HUDEP-2 (cell line): Measurements from ENCODE around the gene NOS1AP.

ENCODE experiments used
- DNase-seq, 76 experiments: peaks; one replicate each; lab custom pipeline; 2025; ENCODE audit not compliant: unreplicated experiment in 76 of 76; lab: John Stamatoyannopoulos, UW

The NOS1AP gene

DNA sequence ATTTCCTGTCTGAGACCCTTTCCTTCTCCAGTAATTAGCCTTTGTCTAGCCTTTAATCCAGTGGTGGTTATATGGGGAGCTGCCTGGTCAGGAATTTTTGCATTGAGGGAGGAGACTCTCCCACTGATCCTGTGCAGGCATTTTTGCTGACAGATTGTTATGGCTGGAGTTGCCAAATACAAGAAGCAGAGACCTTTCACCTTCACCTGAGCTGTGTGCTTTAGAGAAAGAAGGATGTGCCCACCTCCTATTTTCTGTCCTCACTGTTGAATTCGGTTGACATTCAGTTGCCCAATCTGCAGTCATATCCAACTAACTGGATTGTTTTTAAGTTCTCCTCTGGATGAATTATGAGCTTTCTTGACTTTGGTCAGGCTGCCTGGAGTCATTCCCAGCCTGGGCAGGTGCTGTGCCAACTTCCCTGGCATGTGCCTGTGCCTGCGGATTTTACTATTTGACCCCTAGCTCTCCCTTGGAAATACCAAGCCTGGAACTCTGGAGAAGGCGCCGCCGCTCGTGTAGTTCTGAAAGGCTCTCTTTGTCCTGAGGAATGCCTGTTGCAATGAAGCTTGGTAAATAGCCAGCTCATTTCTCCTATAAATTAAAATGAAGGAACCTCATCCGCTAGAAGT lies 143.9 kb downstream of the NOS1AP start:
- DNase-seq: no peak

DNA sequence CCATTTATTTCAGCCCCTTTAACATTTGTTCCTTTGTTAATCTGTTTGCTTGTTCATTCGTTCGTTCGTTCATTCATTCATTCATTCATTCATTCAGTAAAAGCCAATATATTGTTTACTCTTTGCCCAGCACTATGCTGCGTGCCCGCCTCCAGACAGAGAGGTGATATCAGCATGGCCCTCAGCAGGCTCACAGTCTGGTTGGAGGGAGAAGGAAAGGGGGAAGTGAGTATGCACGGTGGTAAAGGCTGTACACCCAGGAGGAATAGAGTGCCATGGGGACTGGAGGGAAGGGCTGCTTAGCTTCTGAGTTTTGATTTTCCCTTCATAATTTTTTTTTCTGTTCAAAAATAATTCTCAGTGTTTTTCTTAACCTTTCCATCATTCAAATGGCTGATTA lies 144.7 kb downstream of the NOS1AP start:
- DNase-seq: no peak

DNA sequence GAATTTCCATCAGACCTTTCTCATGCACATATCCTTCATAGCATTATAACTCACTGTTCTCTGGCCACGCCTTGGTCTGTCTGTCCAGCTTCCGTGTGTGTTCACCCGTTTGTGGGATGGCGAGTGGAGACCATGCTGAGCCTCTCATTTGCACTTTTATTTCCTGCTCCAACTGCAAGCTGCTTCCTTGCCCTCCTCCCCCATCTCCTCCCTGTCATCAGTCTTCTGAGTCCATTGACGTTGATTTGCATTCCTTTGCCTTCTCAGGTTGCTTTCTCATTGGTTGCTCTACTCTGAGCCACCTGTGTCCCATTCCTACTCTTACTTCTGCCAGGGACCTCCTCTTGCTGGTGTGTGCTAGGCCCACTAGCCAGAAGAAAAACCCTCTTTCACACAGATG lies 146.4 kb downstream of the NOS1AP start:
- DNase-seq: no peak

DNA sequence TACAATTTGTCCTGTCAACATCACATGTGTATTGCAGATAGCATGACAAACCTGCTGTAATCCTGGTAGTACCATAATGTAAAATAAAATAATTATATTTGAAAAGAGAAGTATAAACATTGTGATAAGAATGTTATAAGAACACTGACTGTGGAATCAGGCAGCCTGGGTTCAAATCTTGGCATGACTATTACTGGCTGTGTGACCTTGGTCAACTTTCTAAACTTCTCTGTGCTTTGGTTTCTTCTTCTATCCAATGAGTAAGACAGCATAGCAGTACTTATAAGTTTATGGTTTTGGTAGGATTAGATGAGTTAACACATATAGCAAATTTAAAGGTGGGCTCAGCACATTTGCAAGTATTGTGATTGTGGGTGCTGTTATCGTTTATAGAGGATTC lies 147.1 kb downstream of the NOS1AP start:
- no peak for DNase-seq

DNA sequence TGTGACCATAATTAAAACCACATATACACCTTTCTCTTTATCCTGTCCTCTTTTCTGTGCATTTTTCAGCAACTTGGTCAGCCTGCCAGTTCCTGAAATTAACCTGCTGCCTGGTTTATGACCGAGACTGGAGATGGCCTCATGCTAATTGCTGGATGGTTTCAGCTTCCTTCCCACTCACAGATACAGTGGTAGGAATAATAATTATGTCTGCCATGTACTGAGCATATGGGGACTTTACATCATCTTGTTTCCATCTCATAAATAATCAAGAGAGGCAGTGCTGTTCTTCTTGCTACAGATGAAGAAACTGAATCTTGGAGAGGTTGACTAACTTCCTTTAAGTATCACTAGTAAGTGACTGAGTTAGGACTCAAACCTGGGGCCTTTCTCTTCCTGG lies 148.2 kb downstream of the NOS1AP start:
- DNase-seq: no peak

DNA sequence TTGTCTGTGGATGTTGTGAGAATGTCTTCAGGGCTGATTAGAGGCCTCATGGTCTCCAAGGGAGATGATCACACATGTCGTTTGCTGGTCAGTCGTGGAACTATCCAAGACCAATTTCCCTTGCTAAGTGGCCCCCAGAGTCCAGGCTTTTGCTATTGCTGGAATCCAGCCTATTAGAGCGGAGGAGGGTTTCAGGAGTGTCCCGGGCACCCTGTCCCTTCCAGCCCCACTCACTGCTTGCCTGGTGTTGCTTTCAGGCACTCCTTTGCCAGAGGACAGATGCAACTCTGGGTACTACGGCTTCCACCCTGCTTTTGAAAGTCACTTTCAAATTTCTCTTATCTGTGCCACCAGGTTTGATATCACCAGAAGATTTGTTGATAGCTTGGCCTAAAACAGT lies 149.1 kb downstream of the NOS1AP start:
- DNase-seq: no peak

DNA sequence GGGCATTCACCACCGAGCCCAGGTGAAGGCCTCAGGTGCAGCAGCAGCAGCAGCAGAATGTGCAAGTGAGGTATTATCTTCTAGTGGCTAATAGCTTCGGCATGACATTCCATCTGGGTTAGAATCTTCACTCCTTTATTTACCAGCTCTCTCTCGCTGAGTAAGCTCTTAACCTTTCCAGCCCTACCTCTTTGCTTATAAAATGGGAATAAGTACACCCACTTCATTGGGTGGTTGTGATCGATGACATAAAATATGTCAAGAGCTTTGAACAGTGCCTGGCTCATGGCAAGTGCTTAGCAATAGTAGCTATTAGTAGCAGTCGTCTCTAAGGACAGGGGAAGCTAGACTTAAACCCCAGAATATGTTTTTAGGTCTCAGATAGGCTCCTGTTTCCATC lies 149.5 kb downstream of the NOS1AP start:
- no peak for DNase-seq

DNA sequence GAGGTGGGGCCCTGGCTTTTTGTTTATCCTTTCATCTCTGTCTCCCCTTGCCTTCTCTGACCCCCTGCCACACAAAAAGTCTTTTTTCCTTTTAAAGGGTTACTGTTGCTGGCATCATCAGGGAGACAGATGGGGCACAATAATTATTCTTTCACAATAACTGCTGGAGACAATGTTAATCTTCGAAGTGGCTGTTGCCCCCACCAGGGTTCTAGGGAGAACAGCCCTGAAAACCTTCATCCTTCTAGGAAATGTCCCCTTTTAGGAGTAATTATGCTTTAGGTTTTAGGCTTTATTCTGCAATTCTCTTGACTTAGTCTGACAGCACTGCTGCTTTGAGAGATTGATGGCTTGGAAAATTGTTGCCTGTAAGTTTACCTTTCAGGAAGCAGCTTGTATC lies 150.0 kb downstream of the NOS1AP start:
- no peak for DNase-seq

DNA sequence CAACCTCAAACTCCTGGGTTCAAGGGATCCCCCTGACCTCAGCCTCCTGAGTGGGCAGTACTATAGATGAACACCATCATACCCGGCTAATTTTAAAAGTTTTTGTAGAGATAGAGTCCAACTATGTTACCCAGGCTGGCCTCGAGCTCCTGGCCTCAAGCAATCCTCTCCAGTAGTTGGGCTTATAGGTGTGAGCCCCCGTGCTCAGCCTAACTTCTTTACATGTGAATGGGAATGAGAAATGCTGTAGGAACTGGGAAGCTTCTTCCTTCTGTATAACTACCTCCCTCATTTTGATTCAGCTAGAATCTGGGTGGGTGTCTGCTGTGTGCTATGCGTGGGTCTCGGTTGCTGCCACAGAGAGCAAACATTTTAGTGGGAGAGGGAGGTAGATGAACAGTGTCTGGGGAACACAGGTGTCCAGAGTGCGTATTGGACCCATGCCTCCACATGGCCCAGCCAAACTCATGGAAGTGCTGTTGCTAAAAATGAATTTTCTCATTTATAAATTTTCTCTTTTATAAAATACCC lies 150.6 kb downstream of the NOS1AP start:
- DNase-seq: no peak

DNA sequence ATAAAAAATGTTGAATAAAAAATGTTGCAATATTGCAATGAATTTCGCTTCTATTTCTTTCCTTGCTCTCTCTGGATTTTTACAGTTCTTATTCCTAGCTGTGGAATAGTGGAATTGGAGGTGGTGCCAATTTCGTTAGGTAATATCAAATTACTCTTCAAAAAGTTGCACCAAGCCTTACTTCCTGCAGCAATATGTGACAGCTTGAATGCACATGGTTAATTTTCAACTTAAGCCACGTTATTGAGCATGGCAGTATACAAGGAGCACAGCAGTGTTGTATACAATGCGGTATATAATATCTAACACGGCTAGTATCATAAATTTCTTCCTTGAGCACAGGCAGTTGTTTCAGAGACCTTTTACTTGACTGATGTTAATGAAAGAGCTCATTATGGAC lies 152.5 kb downstream of the NOS1AP start:
- DNase-seq: no peak

DNA sequence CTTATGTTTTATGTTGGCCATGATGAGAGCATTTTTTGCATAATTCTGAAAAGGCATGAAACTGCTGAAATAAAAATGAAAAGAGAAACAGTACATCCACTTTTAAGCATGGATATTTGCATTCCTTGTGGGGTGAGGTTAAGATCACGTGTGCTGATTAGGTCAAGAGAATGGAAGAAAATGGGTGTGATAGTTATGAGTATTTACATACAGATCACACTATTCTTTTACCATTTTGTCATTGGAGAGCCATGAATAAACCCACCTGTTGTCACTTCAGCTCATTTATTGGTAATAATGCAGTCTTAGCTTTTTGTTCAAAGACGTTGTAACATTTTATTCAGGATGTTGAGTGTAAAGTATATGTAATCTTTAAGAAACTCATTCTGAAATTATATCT lies 153.2 kb downstream of the NOS1AP start:
- DNase-seq: no peak

DNA sequence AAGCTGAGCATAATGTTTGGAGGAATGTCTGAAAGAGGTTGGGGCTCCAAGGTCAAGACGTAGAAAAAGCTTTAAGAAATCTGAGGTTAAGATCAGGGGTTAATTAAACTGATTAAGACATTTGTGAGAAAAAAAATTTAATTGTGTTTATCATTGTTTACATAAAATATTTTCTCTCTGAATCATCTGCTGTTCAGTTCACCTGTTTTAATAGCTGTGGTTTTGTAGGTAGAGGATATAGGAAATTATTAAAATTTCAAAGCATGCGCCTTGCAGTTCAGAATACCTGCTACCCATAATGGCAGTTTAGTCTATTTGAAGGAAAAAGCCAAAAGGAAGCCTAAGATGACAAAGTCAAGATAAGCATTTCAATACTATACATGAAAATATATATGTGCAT lies 154.0 kb downstream of the NOS1AP start:
- DNase-seq: no peak

DNA sequence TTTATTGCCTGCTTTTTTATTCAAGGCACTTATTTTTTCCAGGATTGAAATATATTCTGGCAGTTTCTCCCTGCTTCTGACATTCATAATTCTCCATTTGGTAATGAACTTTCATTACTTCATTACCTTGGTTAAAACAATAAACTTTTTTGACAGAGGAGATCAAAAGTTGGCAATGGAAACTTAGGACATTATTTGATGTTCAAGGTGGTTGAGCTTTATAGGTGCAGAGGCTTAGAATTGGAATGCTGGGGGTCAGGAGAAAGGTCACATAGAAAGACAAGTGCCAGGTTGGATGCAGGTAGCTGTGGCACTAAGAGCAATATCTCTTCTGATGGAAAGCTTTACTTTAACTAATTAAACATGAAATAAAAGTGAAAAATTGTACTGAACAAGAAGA lies 154.8 kb downstream of the NOS1AP start:
- DNase-seq: no peak

DNA sequence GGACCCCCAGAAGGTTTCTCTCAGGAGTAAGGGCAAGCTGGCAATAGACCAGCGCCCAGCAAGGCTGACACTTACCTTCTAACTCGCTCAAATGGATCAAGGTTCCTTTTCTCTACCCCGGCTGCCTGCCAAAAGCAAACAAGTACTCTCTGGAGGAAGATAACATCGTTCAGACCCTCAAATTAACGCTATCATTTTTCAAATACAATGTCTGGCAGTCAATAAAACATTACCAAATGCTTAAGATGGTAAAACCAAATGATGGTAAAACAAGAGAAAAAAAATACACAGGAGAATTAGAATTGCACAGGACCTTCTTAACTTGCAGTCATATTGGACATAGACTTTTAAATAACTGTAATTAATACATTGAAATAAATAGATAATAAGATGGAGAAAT lies 159.1 kb downstream of the NOS1AP start:
- DNase-seq: no peak

DNA sequence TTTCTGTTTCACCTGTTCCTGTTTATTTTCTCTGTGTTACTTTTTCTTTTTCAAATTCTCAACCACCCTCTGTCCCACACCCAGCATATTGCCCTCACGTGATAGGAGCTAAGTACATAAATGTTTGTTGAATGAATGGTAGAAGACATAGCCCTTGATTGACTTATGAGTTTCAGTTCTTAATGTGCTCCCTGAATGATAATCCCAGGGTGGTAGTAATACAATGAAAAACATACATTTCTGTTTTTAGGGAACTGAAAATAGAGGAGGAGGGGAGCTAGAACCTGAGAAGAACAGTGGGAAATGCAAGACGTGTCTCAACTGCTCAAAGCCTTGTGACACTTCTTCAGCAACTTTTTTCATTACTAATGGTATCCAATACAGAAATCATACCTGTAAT lies 160.1 kb downstream of the NOS1AP start:
- DNase-seq: no peak

DNA sequence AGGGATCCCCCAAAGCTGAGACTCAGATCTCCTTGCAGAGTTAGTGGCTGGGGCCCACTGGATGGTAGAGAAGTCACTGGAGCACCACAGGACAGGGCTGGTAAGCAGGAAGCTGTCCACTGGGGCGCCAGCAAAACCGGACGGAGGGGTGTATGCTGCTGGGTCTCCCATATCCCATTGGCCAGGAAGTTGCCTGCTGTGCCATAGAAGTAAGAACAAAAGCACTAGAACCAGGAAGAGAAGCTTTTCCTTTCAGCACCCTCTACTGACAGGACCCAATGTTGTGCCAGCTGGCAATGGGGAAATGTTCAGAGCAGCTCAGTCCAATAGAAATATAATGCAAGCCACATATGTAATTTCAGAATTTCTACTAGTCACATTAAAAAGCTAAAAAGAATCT lies 160.6 kb downstream of the NOS1AP start:
- no peak for DNase-seq

DNA sequence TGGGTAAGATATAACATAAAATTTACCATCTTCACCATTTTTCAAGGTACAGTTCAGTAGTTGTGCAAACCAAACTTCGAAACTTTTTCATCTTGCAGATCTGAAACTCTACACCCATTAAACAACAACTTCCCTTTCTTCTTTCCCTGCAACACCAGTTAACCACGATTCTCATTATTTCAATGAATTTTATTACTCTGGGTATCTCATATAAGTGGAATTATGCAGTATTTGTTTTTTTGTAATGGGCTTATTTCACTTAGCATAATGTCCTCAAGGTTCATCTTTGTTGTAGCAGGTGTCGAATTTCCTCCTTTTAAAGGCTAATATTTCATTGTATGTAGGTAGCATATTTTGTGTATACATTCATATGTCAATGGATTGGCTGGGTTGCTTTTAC lies 161.0 kb downstream of the NOS1AP start:
- no peak for DNase-seq

DNA sequence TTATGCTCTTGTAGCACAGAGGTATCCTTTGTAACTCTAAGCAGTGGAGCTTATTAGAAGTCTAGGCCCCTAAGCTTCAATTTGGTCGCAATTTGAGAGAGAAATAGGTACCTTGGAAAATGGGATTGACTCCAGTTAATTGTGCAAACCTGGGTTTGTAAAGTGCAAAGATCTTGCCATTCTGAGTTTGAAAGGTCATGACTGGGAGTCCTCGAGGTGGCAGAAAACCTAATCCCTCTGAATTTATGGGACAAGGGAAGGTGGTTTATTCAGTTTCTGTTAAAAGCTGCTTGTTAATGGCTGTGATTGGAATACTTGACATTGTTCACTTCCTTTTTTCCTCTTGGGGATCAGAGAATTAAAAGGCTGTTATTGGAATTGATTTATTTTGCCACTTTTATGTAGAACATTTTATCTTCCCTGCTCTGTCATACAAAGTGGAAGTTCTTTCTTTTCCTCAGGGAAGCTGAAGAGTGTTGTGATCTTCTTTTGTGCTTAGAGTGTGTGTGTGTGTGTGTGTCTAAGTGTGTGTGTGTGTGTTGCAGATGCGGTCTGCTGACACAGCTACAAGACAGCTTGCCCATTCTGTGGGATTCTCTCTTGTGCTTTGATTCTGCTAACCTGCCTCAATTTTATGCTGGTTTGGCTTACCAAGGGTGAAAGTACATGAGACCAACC lies 162.7 kb downstream of the NOS1AP start:
- no peak for DNase-seq

DNA sequence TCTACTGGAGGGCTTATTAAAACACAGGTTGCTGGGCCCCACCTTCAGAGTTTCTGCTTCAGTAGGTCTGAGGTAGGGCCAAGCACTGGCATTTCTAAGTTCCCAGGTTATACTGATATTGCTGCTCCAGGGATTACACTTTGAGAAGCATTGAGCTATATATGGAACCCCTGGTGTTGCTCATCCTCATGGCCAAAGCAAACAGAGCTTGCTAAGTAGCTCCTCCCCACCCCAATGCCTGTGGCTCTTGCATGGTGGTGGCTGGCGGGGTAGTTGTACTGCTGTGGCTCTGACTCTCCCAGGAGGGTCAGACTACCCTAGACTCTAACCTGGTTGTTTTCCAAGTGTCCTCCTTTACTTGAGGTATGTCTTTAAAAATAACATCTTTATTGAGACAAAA lies 163.6 kb downstream of the NOS1AP start:
- no peak for DNase-seq

DNA sequence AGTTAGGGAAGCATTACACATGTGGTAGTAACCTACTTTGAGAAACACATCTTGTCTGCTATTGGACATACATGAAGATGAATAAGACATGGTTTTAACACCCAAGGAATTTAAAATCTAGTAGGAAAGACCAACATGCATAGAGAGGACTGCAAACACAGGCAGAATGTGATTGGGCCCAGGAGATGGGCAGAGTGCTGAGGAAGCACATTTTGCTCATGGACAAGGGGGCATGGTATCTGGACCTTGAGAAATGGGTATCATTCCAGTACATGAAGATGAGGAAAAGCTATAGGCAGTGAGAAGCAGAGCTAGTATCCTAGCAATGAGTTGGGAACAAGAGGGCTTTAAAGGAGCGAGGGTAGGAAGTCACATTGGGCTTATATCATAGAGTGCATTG lies 164.4 kb downstream of the NOS1AP start:
- DNase-seq: no peak

DNA sequence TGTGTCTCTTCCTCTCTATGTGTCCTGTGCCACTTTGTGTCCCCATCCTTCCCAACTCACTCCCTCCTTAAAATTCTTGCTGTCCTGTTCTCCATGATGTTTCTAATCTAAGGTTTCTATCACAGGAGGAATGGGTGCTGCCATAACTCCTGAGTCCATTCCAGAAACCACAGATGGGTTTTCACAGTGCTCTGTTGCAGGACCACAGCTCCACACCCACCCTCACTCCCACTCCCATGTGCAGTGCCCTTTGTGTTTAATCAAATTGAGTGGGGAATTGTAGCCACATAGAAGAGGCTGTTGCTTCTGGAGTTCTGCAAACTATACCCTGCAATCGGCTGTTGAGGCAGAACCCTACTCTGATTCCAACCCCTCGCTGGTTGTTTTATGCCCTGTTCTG lies 165.1 kb downstream of the NOS1AP start:
- DNase-seq: no peak

DNA sequence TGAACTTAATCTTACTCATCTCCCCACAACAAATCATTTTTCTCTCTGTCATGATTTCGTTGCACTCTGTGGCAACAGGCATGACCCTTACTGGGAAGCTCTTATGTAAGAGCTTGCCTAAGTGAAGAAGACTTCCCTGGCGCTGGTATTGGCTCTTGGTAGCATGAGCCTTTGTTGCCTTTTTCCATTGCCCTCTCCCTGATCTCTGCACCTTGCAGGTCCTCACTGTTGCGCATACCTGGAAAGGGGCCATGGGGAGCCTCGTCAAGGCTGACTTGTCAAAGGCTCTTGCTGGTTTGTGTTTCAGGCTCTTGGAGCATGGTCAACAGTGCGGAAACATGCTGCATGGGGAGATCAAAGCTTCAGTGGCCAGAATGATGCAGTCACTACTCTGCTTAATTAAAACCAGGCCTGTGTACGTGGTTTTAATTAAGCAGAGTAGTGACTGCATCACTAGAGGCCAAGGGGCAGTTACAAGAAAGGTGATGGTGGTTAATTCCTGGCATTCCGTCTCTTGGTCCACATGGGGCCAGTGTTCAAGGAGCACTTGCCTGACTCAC lies 165.8 kb downstream of the NOS1AP start:
- DNase-seq: no peak
